HG02759 (cell line): Measurements from ENCODE around the gene CGB1.
A peak's percentile ranks its signal among the peaks of the same experiment; 100 is the strongest.
"Not testable (repeated sequence)": the region's sequence is repeated elsewhere in the genome, so short reads cannot be mapped to it uniquely, and the experiment has no call there.

Experiments
- ATAC-seq: cut with Tn5 transposase; IDR thresholded peaks from one replicate; pipeline ENCODE4 v1.9.1; 2021; ENCODE audit warnings: mild to moderate bottlenecking, moderate library complexity; ENCODE audit not compliant: unreplicated experiment

CGB1 gene

GRCh38 chr19:49024233-49024632, 12.5 kb downstream of the CGB1 start, which contains the start of gene CGB3:
Gene CGB3, minus strand, starts transcription at chr19:49024333. Its CDS starts 362 bp downstream, at chr19:49023971.
- ATAC-seq: not testable (repeated sequence)

GRCh38 chr19:49022116-49022515, 14.6 kb downstream of the CGB1 start:
- ATAC-seq: no peak

- ATAC-seq: no peak
These were observed 15.5 kb downstream of the CGB1 start for GRCh38 chr19:49020931-49021895.

DNA sequence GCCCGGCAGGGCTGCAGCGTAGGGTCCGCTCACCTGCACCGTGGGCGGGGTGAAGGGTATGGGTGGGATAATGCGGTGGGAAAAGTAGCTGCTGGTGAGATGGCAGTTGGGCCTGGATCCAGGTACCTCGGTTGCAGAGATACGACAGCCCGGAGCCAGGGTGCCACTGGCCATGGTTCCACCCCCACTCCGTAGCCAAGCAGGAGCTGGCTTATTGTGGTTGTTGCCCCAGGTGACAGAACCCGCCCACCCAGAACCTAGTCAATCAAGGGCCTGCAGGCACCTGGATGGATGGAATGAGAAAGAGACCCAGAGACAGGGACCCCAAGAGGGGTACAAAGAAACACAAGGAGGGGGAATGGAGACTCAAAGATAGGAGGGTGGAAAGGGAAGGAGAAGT, 16.4 kb downstream of the CGB1 start:
- no peak for ATAC-seq

GRCh38 chr19:49019242-49019932, 17.3 kb downstream of the CGB1 start:
- no peak for ATAC-seq

- not testable (repeated sequence) for ATAC-seq
These were observed 18.1 kb downstream of the CGB1 start for GRCh38 chr19:49018388-49019241.

- peak; percentile 54 for ATAC-seq
These were observed 18.9 kb downstream of the CGB1 start for GRCh38 chr19:49017666-49018351.

- ATAC-seq: no peak
These were observed 19.5 kb downstream of the CGB1 start, which contains the start of gene LHB for GRCh38 chr19:49017041-49017665. Gene LHB, minus strand, starts transcription at chr19:49017091. Its CDS starts 10 bp downstream, at chr19:49017081.

DNA sequence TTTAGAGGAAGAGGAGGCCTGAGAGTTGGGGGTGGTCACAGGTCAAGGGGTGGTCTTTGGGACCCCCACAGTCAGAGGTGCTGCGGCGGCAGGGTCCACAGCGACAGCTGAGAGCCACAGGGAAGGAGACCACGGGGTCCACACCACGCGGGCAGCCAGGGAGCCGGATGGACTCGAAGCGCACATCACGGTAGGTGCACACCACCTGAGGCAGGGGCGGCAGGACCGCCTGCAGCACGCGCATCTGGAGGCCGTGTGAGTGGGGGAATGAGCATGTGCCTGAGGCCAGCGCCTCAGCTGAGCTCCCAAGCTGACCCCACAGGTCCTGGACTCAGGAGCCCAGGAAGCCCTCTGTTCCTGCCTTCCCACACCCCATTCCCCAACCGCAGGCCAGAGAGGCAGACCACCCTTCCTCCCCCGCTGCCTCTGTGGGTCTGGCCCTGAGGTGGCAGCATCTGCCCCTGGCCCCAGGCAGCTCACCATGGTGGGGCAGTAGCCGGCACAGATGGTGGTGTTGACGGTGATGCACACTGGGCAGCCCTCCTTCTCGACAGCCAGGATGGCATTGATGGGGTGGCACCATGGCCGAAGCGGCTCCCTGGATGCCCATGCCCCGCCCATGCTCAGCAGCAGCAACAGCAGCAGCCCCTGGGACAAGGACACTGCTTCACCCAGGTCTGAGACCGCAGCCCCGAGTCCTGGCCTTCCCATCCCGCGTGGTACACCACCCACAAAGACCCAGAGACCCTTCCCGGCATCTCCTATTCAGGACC, 20.4 kb downstream of the CGB1 start:
- ATAC-seq: no peak

DNA sequence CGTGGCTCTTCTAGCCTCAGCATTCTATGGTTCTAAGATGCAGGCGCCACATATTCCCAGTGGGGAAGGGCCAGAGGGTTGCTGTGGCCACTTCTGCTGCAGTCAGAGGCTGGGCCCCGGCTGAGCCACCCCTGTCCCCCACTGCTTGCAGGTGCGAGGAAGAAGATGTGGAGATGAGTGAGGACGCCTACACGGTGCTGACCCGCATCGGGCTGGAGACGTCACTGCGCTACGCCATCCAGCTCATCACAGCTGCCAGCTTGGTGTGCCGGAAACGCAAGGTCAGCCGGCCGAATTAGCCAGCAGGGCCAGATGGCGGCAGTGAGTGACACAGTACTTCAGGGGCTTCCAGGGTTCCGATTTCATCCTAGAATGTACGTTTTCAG, 21.8 kb downstream of the CGB1 start:
- no peak for ATAC-seq

GRCh38 chr19:49014123-49014869, 22.4 kb downstream of the CGB1 start:
- no peak for ATAC-seq

DNA sequence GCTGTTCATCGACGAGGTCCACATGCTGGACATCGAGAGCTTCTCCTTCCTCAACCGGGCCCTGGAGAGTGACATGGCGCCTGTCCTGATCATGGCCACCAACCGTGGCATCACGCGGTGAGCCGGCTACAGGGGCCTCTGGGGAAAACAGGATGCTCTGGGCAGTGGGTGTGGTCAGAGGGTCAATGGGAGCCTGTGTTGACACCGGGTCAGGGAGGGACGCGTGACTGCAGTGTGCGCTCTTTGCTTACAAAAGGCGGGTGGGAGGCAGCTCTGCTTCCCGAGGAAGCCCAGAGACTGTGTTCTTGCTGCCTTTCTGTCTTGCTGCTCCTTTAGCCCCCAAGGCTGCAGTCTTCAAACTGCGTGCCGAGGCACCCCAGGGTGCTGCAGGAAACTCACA, 25.5 kb downstream of the CGB1 start:
- no peak for ATAC-seq

DNA sequence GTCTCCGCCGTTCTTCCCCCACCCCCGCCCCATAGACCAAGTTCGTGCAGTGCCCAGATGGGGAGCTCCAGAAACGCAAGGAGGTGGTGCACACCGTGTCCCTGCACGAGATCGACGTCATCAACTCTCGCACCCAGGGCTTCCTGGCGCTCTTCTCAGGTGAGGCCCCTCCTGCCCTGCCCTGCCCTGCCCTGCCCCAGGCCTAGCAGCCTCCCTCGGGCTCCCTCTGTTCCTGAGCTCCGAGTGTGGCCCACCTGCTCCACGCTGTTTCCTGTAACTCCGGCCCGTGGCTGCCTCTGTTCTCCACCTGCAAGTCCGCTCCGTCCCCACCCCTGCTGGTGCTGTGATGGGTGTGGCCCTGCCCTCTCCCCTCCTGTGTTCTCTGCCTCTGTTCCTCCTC, 26.2 kb downstream of the CGB1 start:
- no peak for ATAC-seq

DNA sequence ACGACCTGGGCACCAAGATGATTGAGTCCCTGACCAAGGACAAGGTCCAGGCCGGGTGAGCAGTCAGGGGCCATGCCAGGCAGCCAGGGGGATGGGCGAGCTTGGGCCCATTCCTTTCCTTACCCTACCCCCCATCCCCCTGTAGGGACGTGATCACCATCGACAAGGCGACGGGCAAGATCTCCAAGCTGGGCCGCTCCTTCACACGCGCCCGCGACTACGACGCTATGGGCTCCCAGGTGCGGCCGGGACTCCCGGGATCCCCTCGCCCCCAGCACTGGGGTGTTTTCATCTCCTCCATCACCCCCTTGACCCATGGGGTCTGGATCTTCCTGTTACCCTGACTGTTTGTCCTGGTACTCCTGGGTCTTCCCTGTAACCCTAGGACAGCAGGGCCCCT, 26.9 kb downstream of the CGB1 start:
- no peak for ATAC-seq

DNA sequence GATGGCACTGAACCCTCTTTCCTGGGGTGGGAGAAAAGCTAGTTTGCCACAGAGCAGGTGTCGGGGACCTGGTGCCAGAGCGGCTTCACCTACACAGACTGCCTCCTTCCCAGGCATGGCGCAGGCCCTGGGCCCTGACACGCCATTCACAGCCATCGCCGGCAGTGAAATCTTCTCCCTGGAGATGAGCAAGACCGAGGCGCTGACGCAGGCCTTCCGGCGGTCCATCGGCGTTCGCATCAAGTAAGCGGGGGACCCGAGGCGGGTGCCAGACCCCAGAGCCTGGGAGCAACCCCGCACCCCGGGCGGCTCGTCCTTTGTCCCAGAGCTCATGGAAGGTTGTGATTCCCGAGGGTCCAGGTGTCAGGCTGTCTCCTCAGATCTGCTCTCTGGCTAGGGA, 29.8 kb downstream of the CGB1 start:
- ATAC-seq: no peak

DNA sequence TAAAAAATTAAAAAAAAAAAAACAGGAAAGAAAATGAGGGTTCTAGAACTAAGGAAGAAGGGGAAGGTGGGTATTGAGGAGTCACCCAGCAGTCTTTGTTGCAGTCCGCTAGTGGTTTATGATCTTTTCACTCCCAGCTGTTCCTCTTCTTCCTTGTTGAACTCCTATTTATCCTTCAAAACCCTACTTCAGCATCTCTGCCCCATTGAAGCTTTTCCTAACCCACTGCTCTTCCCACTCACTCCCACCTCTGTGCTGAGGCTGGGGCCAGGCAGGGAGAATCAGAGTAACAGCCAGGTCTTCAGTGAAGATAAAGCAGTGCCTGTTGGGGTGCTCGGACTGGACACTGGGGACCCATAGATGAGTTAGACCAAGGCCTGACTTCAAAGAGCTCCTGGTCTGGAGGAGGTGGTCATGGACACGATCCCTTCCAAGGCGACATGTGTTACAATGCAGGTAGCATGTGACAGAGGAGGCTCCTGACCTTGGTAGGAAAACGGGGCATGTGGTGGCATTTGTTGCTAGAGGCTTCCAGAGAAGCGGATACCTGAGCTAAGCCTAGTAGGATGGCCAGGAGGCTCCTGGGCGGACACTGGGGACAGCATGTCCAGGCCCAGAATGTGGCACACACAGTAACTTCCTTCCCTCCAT, 31.6 kb downstream of the CGB1 start:
- ATAC-seq: no peak

DNA sequence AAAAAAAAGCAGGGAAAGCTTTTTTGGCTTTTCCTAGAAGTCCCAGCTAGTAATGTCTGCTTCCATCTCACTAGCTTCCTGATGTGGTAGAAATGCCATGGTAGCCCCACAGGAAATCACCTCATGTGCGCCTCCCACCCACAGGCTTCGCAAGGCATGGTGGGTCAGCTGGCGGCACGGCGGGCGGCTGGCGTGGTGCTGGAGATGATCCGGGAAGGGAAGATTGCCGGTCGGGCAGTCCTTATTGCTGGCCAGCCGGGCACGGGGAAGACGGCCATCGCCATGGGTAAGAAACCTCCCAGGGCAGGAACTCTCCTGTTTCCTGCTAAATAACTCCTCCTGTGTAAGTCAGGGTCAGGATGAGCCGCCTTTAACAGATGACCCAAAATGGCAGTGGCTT, 32.6 kb downstream of the CGB1 start:
- ATAC-seq: no peak
